T-cell (primary cell): ENCODE results near the gene GLIS1. TPM values are rescaled to one million over a fixed set of nuclear protein-coding genes. Genes with fewer than 3 reads are reported as not detected.
"Not testable (repeated sequence)": the region's sequence is repeated elsewhere in the genome, so short reads cannot be mapped to it uniquely, and the experiment has no call there.

Experiments
- ATAC-seq, 4 experiments: fragments of 200-7000 bp in 3 of 4; fragments of 150-1000 bp in 1 of 4; cut with Tn5 transposase; replicated peaks in 1 of 4; 1 replicate in 3 of 4; 2 replicates in 1 of 4; pipeline ENCODE4 v1.10.0; 2021; ENCODE audit warnings: moderate library complexity in 3 of 4, mild to moderate bottlenecking in 2 of 4, moderate number of reproducible peaks in 1 of 4
- CTCF ChIA-PET, 2 donors: fragments of 300-600 bp; sonication (Branson Sonifier 250); formaldehyde crosslinking; loops; one replicate each; lab custom pipeline; 2022; ENCODE audit warnings: antibody characterized with exemption in 2 of 2; lab: Charles Lee
- POLR2A ChIA-PET, 2 donors: fragments of 300-600 bp; sonication (Branson Sonifier 250); formaldehyde crosslinking; loops; one replicate each; lab custom pipeline; 2022; ENCODE audit warnings: antibody characterized with exemption in 2 of 2; lab: Charles Lee
- DNase-seq, 35 experiments: peaks; one replicate each; pipeline versions ENCODE4 v3.0.0 to v3.0.0-alpha.2; 2013 to 2023
- H3K27ac ChIP-seq: one replicate; pipeline ENCODE4 v1.5.1; 2013; ENCODE audit warnings: low read length
- H3K27me3 ChIP-seq, 2 experiments: replicated peaks in 1 of 2; 1 replicate in 1 of 2; 2 replicates in 1 of 2; pipeline versions ENCODE4 v1.6.1 to v1.7.0; 2013; ENCODE audit warnings: low read length in 1 of 2, mixed read lengths in 1 of 2; ENCODE audit not compliant: control insufficient read depth in 2 of 2, insufficient read depth in 2 of 2; ENCODE audit errors: extremely low read depth in 1 of 2
- H3K36me3 ChIP-seq, 2 donors: 1 replicate in 1 of 2; 2 replicates in 1 of 2; pipeline versions ENCODE4 v1.6.1 to v1.7.0; 2013; ENCODE audit warnings: low read length in 1 of 2; ENCODE audit not compliant: control insufficient read depth in 2 of 2, insufficient read depth in 1 of 2; ENCODE audit errors: extremely low read depth in 1 of 2
- H3K4me1 ChIP-seq, 2 experiments: 1 replicate in 1 of 2; 2 replicates in 1 of 2; pipeline versions ENCODE4 v1.6.1 to v1.7.0; 2013; ENCODE audit warnings: low read length in 2 of 2, mixed read lengths in 1 of 2; ENCODE audit not compliant: insufficient read depth in 2 of 2, control insufficient read depth in 1 of 2; ENCODE audit errors: extremely low read depth in 1 of 2
- H3K4me3 ChIP-seq, 2 donors: 1 replicate in 1 of 2; 2 replicates in 1 of 2; pipeline versions ENCODE4 v1.5.1 to v1.7.0; 2013; ENCODE audit warnings: mild to moderate bottlenecking in 2 of 2, low read length in 1 of 2, moderate library complexity in 1 of 2; ENCODE audit not compliant: control insufficient read depth in 1 of 2; ENCODE audit errors: extremely low read depth in 1 of 2
- H3K9me3 ChIP-seq: 2 replicates; pipeline ENCODE4 v1.7.0; 2013
- H3K27ac Mint-ChIP-seq, 2 donors: one replicate each; pipeline ENCODE4 v1.8.0; 2020 to 2021; ENCODE audit warnings: mild to moderate bottlenecking in 2 of 2, mixed read lengths in 2 of 2
- H3K27me3 Mint-ChIP-seq, 2 donors: one replicate each; pipeline ENCODE4 v1.8.0; 2021 to 2022; ENCODE audit warnings: mixed read lengths in 2 of 2
- H3K36me3 Mint-ChIP-seq: one replicate; pipeline ENCODE4 v1.8.0; 2021; ENCODE audit warnings: mixed read lengths
- H3K4me1 Mint-ChIP-seq, 3 donors: one replicate each; pipeline ENCODE4 v1.8.0; 2020 to 2022; ENCODE audit warnings: mixed read lengths in 3 of 3, mild to moderate bottlenecking in 1 of 3
- H3K4me3 Mint-ChIP-seq, 3 donors: one replicate each; pipeline ENCODE4 v1.8.0; 2020 to 2022; ENCODE audit warnings: mild to moderate bottlenecking in 3 of 3, mixed read lengths in 3 of 3, moderate library complexity in 3 of 3
- H3K9me3 Mint-ChIP-seq, 3 donors: one replicate each; pipeline ENCODE4 v1.8.0; 2020 to 2022; ENCODE audit warnings: mixed read lengths in 3 of 3
- WGBS: methylation state at CpG from one replicate; pipeline ENCODE4 v1.1.5; 2013; ENCODE audit warnings: missing lambda C conversion rate; ENCODE audit not compliant: insufficient coverage; 5-methylcytosine and 5-hydroxymethylcytosine counted together
- total RNA-seq, 35 experiments: library from RNA in 6 of 35; stranded (reverse) in 6 of 35; fragments of 120-200 nt in 1 of 35; gene quantifications; one replicate each; pipeline versions ENCODE4 v1.2.1 to v1.2.4 and lab custom pipeline; 2013 to 2026

Gene GLIS1
- total RNA-seq, 5 donors from 2014 or later (not counting 1 experiment from before 2014, with no cell fraction given) = not detected

GRCh38 chr1:53557830-53558738, 180.9 kb downstream of the GLIS1 start:
- H3K9me3 Mint-ChIP-seq = no peaks in the 10 kb centered on the region
- Histone ChIP-seq H3K4me3 (no peak overlapping the region), H3K27me3 (peaks cover 0 to 25% of the 10 kb centered on the region in 2 experiments), H3K4me1 (peaks cover 14 to 21% of the 10 kb centered on the region in 2 experiments), H3K9me3 (no peaks in the 10 kb centered on the region), H3K36me3 (no peaks in the 10 kb centered on the region), H3K27ac (no peak overlapping the region)
- no peak overlapping the region for H3K4me3 Mint-ChIP-seq
- H3K36me3 Mint-ChIP-seq = no peaks in the 10 kb centered on the region
- H3K27me3 Mint-ChIP-seq = peaks cover 5 to 20% of the 10 kb centered on the region in 2 donors
- peaks cover 11 to 14% (median 12%) of the 10 kb centered on the region in 3 donors for H3K4me1 Mint-ChIP-seq
- POLR2A ChIA-PET = no interaction called here
- peak in 1 of 35 experiments; percentile 7 for DNase-seq
- WGBS = 92% methylated on average over 11 of the region's 12 CpGs
- no peak overlapping the region for H3K27ac Mint-ChIP-seq
- no peak for ATAC-seq
- CTCF ChIA-PET = no interaction called here

GRCh38 chr1:53557369-53557768, 181.6 kb downstream of the GLIS1 start:
- ATAC-seq (no peak), DNase-seq (peak in 1 of 35 experiments; percentile 10)
- no peaks in the 10 kb centered on the region for H3K36me3 ChIP-seq
- ChIA-PET CTCF (no interaction called here), POLR2A (no interaction called here)
- Mint-ChIP-seq H3K27me3 (peaks cover 0 to 14% of the 10 kb centered on the region in 2 donors), H3K4me3 (no peak overlapping the region), H3K4me1 (peaks cover 7% of the 10 kb centered on the region in 3 donors), H3K9me3 (no peaks in the 10 kb centered on the region), H3K36me3 (no peaks in the 10 kb centered on the region), H3K27ac (no peak overlapping the region)
- H3K4me1 ChIP-seq = peaks cover 6 to 18% of the 10 kb centered on the region in 2 experiments
- H3K27ac ChIP-seq = no peak overlapping the region
- no peak overlapping the region for H3K4me3 ChIP-seq
- no peaks in the 10 kb centered on the region for H3K9me3 ChIP-seq
- 92% methylated on average over 2 of the region's 4 CpGs for WGBS
- peaks cover 0 to 24% of the 10 kb centered on the region in 2 experiments for H3K27me3 ChIP-seq

- DNase-seq = peak in 1 of 35 experiments; percentile 2
- Histone ChIP-seq H3K4me3 (no peak overlapping the region), H3K36me3 (no peaks in the 10 kb centered on the region), H3K4me1 (peaks cover under 1 to 12% of the 10 kb centered on the region in 2 experiments), H3K9me3 (no peaks in the 10 kb centered on the region), H3K27ac (no peak overlapping the region), H3K27me3 (peaks cover 0 to 18% of the 10 kb centered on the region in 2 experiments)
- WGBS = 100% methylated on average over 2 of the region's 3 CpGs
- no peak overlapping the region for H3K27ac Mint-ChIP-seq
- no peaks in the 10 kb centered on the region for H3K36me3 Mint-ChIP-seq
- POLR2A ChIA-PET = no interaction called here
- H3K9me3 Mint-ChIP-seq = no peaks in the 10 kb centered on the region
- peaks cover under 1% of the 10 kb centered on the region in 3 donors for H3K4me1 Mint-ChIP-seq
- CTCF ChIA-PET = no interaction called here
- peaks cover 4 to 10% of the 10 kb centered on the region in 2 donors for H3K27me3 Mint-ChIP-seq
- H3K4me3 Mint-ChIP-seq = no peak overlapping the region
- no peak for ATAC-seq
Observed at GRCh38 chr1:53556657-53557227, 182.2 kb downstream of the GLIS1 start.

GRCh38 chr1:53555620-53556326, 183.2 kb downstream of the GLIS1 start:
- H3K4me3 Mint-ChIP-seq, CTCF ChIA-PET, H3K9me3 Mint-ChIP-seq, ATAC-seq, POLR2A ChIA-PET, H3K27ac ChIP-seq, H3K4me3 ChIP-seq, H3K4me1 Mint-ChIP-seq, H3K27ac Mint-ChIP-seq, H3K4me1 ChIP-seq, H3K9me3 ChIP-seq, H3K36me3 Mint-ChIP-seq, H3K27me3 Mint-ChIP-seq, H3K36me3 ChIP-seq: not testable (repeated sequence)
- 100% methylated on average over 1 of the region's 2 CpGs for WGBS
- peak in 1 of 35 experiments; percentile 2 for DNase-seq
- peaks cover 0 to 14% of the 10 kb centered on the region in 2 experiments for H3K27me3 ChIP-seq

- Mint-ChIP-seq H3K4me1 (no peaks in the 10 kb centered on the region), H3K27me3 (peaks cover 4 to 5% of the 10 kb centered on the region in 2 donors), H3K27ac (no peak overlapping the region), H3K9me3 (no peaks in the 10 kb centered on the region), H3K4me3 (no peak overlapping the region), H3K36me3 (no peaks in the 10 kb centered on the region)
- Histone ChIP-seq H3K4me1 (peaks cover 0 to 9% of the 10 kb centered on the region in 2 experiments), H3K4me3 (no peak overlapping the region), H3K27me3 (peaks cover 0 to 8% of the 10 kb centered on the region in 2 experiments), H3K36me3 (no peaks in the 10 kb centered on the region), H3K9me3 (no peaks in the 10 kb centered on the region), H3K27ac (no peak overlapping the region)
- no peak for DNase-seq
- CTCF ChIA-PET = no interaction called here
- WGBS = 93% methylated on average over 4 of the region's 11 CpGs
- POLR2A ChIA-PET = no interaction called here
- no peak for ATAC-seq
Observed at GRCh38 chr1:53554592-53555305, 184.2 kb downstream of the GLIS1 start.
